OCI-LY7 (cell line): ENCODE measurements around the gene SV2B. TPM values are rescaled to one million over a fixed set of nuclear protein-coding genes. Genes with fewer than 3 reads are reported as not detected.

Source experiments
- BruUV-seq: library from RNA; stranded (reverse); fragments of 400-500 nt; replicated peaks from 2 replicates; lab custom pipeline; 2021; lab: Mats Ljungman, UMichigan
- CTCF ChIA-PET: fragments of 300-600 bp; sonication (Branson Sonifier 250); formaldehyde crosslinking; loops from one replicate; lab custom pipeline; 2022; ENCODE audit warnings: antibody characterized with exemption; ENCODE audit not compliant: unreplicated experiment; lab: Charles Lee
- POLR2A ChIA-PET: fragments of 300-600 bp; sonication (Branson Sonifier 250); formaldehyde crosslinking; loops from one replicate; lab custom pipeline; 2022; ENCODE audit warnings: antibody characterized with exemption; lab: Charles Lee
- DNase-seq: peaks from one replicate; pipeline ENCODE4 v3.0.0-alpha.2; 2015; ENCODE audit warnings: low spot score
- H2AFZ ChIP-seq: fragments of 200-600 bp; sonication (generic), shearing (Covaris generic); 2 replicates; pipeline ENCODE4 v1.6.1; 2014; ENCODE audit warnings: mild to moderate bottlenecking, antibody characterized with exemption, low read length, moderate library complexity
- H3K27ac ChIP-seq: fragments of 200-600 bp; sonication (generic); 2 replicates; pipeline ENCODE4 v1.5.1; 2014; ENCODE audit warnings: mixed run types, low read depth, mild to moderate bottlenecking, moderate library complexity, low read length, inconsistent platforms; ENCODE audit not compliant: poor library complexity, severe bottlenecking
- H3K36me3 ChIP-seq: fragments of 200-600 bp; sonication (generic); 2 replicates; pipeline ENCODE4 v1.6.1; 2014; ENCODE audit warnings: mild to moderate bottlenecking, antibody characterized with exemption, low read length, moderate library complexity, mixed read lengths; ENCODE audit not compliant: insufficient read depth
- H3K4me1 ChIP-seq: fragments of 200-600 bp; sonication (generic); 2 replicates; pipeline ENCODE4 v1.5.1; 2014; ENCODE audit warnings: mild to moderate bottlenecking, low read length; ENCODE audit not compliant: insufficient read depth, poor library complexity, severe bottlenecking
- H3K4me2 ChIP-seq: fragments of 200-600 bp; sonication (generic); 2 replicates; pipeline ENCODE4 v1.6.1; 2014; ENCODE audit warnings: mild to moderate bottlenecking, low read length
- H3K4me3 ChIP-seq: fragments of 200-600 bp; sonication (generic); 2 replicates; pipeline ENCODE4 v1.5.1; 2014; ENCODE audit warnings: mild to moderate bottlenecking, low read depth, low read length; ENCODE audit not compliant: poor library complexity, severe bottlenecking
- H3K79me2 ChIP-seq: fragments of 200-600 bp; sonication (generic); 2 replicates; pipeline ENCODE4 v1.6.1; 2016; ENCODE audit warnings: low read depth, mild to moderate bottlenecking, low read length, moderate library complexity, mixed read lengths; ENCODE audit not compliant: insufficient read depth
- H3K9me2 ChIP-seq: fragments of 200-600 bp; sonication (generic); 2 replicates; pipeline ENCODE4 v1.6.1; 2016; ENCODE audit warnings: mild to moderate bottlenecking, low read length, mixed read lengths; ENCODE audit not compliant: insufficient read depth
- H3K9me3 ChIP-seq: fragments of 200-600 bp; sonication (generic); 2 replicates; pipeline ENCODE4 v1.6.1; 2014; ENCODE audit warnings: mild to moderate bottlenecking, mixed run types, low read length, mixed read lengths
- H4K20me1 ChIP-seq: fragments of 200-600 bp; sonication (generic); 2 replicates; pipeline ENCODE4 v1.6.1; 2014; ENCODE audit warnings: mild to moderate bottlenecking, antibody characterized with exemption, low read length, moderate library complexity, mixed read lengths; ENCODE audit not compliant: insufficient read depth
- EZH2phosphoT487 ChIP-seq: fragments of 200-600 bp; sonication (generic); IDR thresholded peaks from 2 replicates; pipeline ENCODE4 v1.6.1; 2018; ENCODE audit warnings: low read depth, borderline replicate concordance, mild to moderate bottlenecking, mixed run types, antibody characterized with exemption, low read length, moderate library complexity, mixed read lengths
- intact Hi-C: fragments of 100-400 bp; cut with micrococcal nuclease; formaldehyde crosslinking; loops from one replicate; pipeline ENCODE4 v1.10.0; 2022; ENCODE audit not compliant: unreplicated experiment
- total RNA-seq, 2 experiments: library from RNA; depleted of rRNA in 1 of 2; stranded (reverse); fragments of >200 nt in 1 of 2; shearing (Covaris generic) in 1 of 2; gene quantifications; 2 replicates each; pipeline ENCODE4 v1.2.3, GENCODE V29; 2014 to 2022
- TF ChIP-seq, protein P1 (sequence below): fragments of 200-600 bp; sonication (generic); conservative IDR thresholded peaks from 2 replicates; pipeline ENCODE4 v1.5.1; 2014; ENCODE audit warnings: mild to moderate bottlenecking, antibody characterized with exemption, low read length, moderate library complexity, mixed read lengths

The SV2B gene
- total RNA-seq, 2 experiments from 2014 or later = 0.15 TPM; not detected in 1

GRCh38 chr15:91202510-91203102 is 102.5 kb downstream of the SV2B start:
- intact Hi-C loops = no loop called here
- H3K36me3 ChIP-seq = no peaks in the 10 kb centered on the region
- DNase-seq = no peak
- no peak overlapping the region for H3K27ac ChIP-seq
- H3K4me1 ChIP-seq = no peaks in the 10 kb centered on the region
- no peak overlapping the region for H3K4me3 ChIP-seq
- ChIA-PET POLR2A (no interaction called here), CTCF (no interaction called here)
- H3K4me2 ChIP-seq = no peak overlapping the region
- H3K79me2 ChIP-seq = no peaks in the 10 kb centered on the region
- TF ChIP-seq, protein P1, sequence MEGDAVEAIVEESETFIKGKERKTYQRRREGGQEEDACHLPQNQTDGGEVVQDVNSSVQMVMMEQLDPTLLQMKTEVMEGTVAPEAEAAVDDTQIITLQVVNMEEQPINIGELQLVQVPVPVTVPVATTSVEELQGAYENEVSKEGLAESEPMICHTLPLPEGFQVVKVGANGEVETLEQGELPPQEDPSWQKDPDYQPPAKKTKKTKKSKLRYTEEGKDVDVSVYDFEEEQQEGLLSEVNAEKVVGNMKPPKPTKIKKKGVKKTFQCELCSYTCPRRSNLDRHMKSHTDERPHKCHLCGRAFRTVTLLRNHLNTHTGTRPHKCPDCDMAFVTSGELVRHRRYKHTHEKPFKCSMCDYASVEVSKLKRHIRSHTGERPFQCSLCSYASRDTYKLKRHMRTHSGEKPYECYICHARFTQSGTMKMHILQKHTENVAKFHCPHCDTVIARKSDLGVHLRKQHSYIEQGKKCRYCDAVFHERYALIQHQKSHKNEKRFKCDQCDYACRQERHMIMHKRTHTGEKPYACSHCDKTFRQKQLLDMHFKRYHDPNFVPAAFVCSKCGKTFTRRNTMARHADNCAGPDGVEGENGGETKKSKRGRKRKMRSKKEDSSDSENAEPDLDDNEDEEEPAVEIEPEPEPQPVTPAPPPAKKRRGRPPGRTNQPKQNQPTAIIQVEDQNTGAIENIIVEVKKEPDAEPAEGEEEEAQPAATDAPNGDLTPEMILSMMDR = no peak
- no peak for TF ChIP-seq EZH2phosphoT487
- no peak overlapping the region for H2AFZ ChIP-seq
- no peaks in the 10 kb centered on the region for H3K9me2 ChIP-seq
- H4K20me1 ChIP-seq = no peaks in the 10 kb centered on the region
- BruUV-seq = no TSS peak
- H3K9me3 ChIP-seq = no peaks in the 10 kb centered on the region

GRCh38 chr15:91203619-91204203 is 103.7 kb downstream of the SV2B start:
- H4K20me1 ChIP-seq = no peaks in the 10 kb centered on the region
- no peaks in the 10 kb centered on the region for H3K36me3 ChIP-seq
- BruUV-seq = no TSS peak
- no peaks in the 10 kb centered on the region for H3K9me3 ChIP-seq
- H3K4me2 ChIP-seq = no peak overlapping the region
- no peaks in the 10 kb centered on the region for H3K4me1 ChIP-seq
- ChIA-PET CTCF (no interaction called here), POLR2A (interaction anchor here (0.5 kb wide), 1 partner anchor 8 kb away, joined by 4 read pairs; no protein-coding TSS in a partner anchor)
- H3K27ac ChIP-seq = no peak overlapping the region
- no peaks in the 10 kb centered on the region for H3K79me2 ChIP-seq
- no peaks in the 10 kb centered on the region for H3K9me2 ChIP-seq
- intact Hi-C loops = no loop called here
- DNase-seq = no peak
- H2AFZ ChIP-seq = no peak overlapping the region
- TF ChIP-seq EZH2phosphoT487 = no peak
- TF ChIP-seq, protein P1 = no peak
- no peak overlapping the region for H3K4me3 ChIP-seq

DNA sequence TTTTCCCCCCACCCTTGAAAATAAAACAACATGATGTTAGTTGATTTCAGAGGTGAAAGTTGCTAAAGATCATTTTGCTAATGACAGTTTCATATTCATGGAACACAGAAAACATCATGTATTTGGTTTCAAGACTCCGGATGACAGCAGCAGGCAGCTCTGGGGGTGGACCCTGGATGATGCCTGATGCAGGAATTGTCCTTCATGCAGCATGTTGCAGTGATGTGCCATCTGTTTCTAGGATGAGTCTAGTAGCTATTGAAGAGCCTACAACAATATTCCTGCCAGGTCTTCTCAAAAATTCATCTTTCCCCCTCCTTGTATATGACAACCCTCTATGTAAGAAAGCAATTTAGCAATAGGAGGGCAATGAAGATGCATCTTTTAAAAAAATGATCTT is 108.3 kb downstream of the SV2B start:
- CTCF ChIA-PET = no interaction called here
- no peaks in the 10 kb centered on the region for H3K36me3 ChIP-seq
- DNase-seq = no peak
- no peaks in the 10 kb centered on the region for H3K4me1 ChIP-seq
- POLR2A ChIA-PET = no interaction called here
- TF ChIP-seq, protein P1 = no peak
- no peak for TF ChIP-seq EZH2phosphoT487
- intact Hi-C loops = no loop called here
- BruUV-seq = no TSS peak
- no peak overlapping the region for H3K27ac ChIP-seq
- no peak overlapping the region for H3K4me2 ChIP-seq
- H3K9me3 ChIP-seq = no peaks in the 10 kb centered on the region
- H3K4me3 ChIP-seq = no peak overlapping the region
- H2AFZ ChIP-seq = no peak overlapping the region
- H3K9me2 ChIP-seq = no peaks in the 10 kb centered on the region
- H3K79me2 ChIP-seq = no peaks in the 10 kb centered on the region
- H4K20me1 ChIP-seq = no peaks in the 10 kb centered on the region
